Stimulated activated CD8-positive, alpha-beta memory T cell treated with anti-CD3 and anti-CD28 coated beads, Interleukin-7, amount 100 ng/mL, for 48 hours (primary cell): ENCODE measurements around the gene SPTBN1.
"Not testable (repeated sequence)": the region's sequence is repeated elsewhere in the genome, so short reads cannot be mapped to it uniquely, and the experiment has no call there.

Experiments used
- DNase-seq, 2 donors: peaks; one replicate each; pipeline ENCODE4 v3.0.0-alpha.2; 2020; ENCODE audit warnings: low read depth in 1 of 2; ENCODE audit errors: extremely low read depth in 1 of 2

SPTBN1 gene

GRCh38 chr2:54524226-54524991 is 68.3 kb downstream of the SPTBN1 start:
- DNase-seq = peak in 1 of 2 donors; percentile 29

DNA sequence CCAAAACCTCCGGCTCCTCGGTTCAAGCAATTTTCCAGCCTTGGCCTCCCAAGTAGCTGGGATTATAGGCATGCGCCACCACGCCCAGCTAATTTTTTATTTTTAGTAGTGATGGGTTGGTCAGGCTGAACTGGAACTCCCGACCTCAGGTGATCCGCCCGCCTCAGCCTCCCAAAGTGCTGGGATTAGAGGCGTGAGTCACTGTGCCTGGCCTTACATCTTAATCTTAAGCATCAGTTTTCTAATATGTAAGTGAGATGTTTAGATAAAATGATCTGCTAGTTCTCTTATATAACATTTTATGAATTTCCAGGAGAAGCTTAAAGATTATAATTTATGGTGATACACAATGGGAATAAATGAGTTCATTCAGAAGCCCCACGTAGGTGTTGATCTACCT is 69.2 kb downstream of the SPTBN1 start:
- no peak for DNase-seq

GRCh38 chr2:54526226-54526879 is 70.2 kb downstream of the SPTBN1 start:
- DNase-seq = no peak

- DNase-seq = no peak
Observed at GRCh38 chr2:54528311-54528955, 72.3 kb downstream of the SPTBN1 start.

DNA sequence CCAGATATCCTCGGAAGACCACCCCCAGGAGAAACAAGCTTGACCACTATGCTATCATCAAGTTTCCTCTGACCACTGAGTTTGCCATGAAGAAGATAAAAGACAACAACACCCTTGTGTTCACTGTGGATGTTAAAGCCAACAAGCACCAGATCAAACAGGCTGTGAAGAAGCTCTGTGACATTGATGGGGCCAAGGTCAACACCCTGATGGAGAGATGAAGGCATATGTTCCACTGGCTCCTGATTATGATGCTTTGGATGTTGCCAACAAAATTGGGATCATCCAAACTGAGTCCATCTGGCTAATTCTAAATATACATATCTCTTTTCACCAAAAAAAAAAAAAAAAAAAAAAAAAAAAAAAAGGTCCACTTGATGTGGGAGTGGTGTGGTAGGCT is 73.4 kb downstream of the SPTBN1 start:
- not testable (repeated sequence) for DNase-seq

GRCh38 chr2:54529935-54530334 is 73.8 kb downstream of the SPTBN1 start:
- no peak for DNase-seq

DNA sequence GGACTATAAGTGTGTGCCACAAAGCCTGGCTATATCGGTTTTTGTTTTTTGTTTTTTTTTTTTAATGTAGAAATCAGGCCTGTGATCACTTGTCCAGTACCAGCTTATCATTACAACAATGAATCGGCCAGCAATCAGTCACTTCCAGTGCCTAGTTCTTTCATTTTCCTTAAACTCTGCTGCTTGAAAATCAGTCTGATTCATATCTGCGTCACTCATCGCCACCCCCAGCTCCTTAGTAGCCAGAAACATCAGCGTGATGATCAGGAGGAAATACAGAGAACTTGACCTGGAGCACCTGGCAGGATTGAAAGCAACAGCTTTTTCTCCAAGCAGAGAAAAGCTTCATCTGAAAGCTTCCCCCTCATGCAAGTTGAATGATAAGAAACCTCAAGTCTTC is 75.4 kb downstream of the SPTBN1 start:
- no peak for DNase-seq

DNA sequence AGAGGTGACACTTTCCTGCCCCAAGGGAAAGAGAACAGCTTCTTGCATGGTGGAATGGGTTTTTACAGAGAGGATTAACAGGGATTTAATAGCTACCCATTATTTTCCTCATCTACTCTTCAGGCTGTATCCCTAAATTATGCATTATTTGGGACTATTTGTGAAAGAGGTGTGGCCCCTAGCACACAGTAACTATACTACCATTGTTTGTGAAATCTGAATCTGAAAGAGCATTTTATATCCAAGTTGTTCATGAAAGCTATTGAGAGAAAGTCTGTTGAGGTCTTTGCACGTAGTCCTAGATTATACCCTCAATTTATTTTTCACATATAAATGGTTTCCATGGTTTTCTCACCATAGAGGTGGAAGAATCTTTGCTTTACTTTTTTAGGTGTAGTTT is 78.1 kb downstream of the SPTBN1 start:
- DNase-seq = no peak

DNA sequence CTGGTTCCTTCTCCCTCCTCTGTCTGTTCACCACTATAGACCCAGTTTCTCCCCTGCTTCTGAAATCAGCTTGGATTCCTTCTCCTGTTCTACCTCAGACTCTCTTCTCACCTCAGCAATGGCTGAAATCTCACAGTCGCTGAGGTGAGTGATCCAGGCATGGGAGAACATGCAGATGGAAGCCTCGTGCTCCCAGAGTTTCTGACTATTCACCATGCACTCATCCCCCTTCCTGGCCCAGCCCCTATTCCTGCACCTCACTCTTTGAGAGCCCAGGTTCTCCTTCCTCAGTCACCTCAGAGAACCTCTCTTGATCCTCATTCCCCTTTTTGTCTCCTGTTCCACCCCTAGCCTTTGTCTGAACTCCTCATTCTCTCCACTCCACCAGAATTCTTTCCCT is 78.5 kb downstream of the SPTBN1 start:
- no peak for DNase-seq

- no peak for DNase-seq
Observed at GRCh38 chr2:54535599-54536195, 79.6 kb downstream of the SPTBN1 start.

DNA sequence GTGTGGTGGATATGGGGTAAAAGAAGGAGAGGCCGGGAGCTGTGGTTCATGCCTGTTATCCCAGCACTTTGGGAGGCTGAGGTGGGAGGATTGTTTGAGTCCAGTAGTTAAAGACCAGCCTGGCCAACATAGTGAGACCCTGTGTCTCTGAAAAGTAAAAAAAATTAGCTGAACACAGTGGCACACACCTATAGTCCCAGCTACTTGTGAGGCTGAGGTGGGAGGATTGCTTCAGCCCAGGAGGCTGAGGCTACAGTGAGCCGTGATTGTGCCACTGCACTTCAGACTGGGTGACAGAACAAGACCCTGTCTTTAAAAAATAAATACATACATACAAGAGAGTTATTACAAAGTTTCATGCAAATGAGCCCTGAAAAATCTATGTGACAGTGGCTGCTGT is 80.6 kb downstream of the SPTBN1 start:
- DNase-seq = no peak

DNA sequence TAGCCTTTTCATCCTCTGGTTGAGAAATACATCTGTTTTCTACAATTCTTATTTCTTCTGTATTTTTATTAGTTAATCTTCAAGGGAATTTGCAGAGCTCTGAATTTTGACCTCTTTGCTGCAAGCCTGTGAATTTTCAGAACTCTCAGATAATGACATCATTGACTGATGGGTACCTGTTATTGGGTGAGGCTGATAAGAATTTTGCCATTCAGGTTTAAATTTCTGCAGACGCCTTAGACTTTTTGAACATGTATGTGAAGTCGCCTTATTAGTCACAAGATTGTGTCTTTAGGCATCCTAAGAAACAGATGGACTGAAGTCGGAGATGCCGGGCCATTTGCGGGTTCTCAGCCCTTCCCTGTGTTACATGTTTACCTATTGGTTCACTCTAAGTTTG is 82.4 kb downstream of the SPTBN1 start:
- DNase-seq = no peak

- no peak for DNase-seq
Observed at GRCh38 chr2:54539683-54540082, 83.6 kb downstream of the SPTBN1 start.

DNA sequence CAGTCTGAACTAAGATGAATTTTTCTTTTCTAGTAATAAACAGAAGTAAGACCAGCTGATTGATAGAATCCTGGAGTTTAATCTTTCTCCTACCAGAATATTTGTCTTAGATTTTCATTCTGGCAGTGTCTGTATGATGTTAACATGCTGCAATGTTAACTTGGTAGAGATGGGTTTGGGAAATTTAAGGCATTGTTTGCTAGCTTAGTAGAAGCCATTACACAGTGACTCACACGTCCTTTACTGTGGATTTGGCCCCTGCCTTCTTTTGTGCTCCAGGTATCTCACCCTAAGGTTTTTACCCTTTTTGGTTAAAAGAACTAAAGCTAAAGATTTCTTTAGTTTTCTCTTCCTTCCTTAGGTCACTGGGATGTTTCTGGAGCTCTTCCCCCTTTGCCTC is 84.1 kb downstream of the SPTBN1 start:
- DNase-seq = no peak

- no peak for DNase-seq
Observed at GRCh38 chr2:54541995-54542394, 85.9 kb downstream of the SPTBN1 start.

- DNase-seq = no peak
Observed at GRCh38 chr2:54543733-54544396, 87.7 kb downstream of the SPTBN1 start.

- DNase-seq = no peak
Observed at GRCh38 chr2:54545702-54546450, 89.7 kb downstream of the SPTBN1 start.

GRCh38 chr2:54546518-54546917 is 90.4 kb downstream of the SPTBN1 start:
- DNase-seq = no peak

- no peak for DNase-seq
Observed at GRCh38 chr2:54546923-54547720, 91.0 kb downstream of the SPTBN1 start.

DNA sequence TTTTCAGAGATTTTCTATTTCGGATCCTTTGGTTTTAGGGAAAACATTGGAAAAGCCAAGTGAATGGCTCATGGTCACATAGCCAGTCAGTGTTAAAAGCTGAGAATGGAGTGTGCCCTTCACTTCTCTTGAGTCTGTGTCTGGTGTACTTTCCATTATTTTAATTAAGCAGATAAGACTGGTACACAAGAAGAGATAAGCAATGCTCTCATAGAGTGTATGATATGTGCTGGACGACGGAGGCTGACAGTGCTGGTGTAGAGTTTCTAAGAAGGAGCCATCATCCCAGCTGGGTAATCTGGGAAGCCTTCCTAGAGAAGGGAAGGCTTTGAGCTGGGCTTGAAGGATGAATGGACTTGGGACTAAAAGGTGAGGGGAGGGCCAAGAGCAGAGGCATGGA is 93.3 kb downstream of the SPTBN1 start:
- DNase-seq = no peak
